Brain microvascular endothelial cell (primary cell): ENCODE data around the gene AGMO.

Source experiments
- DNase-seq: peaks from one replicate; pipeline ENCODE4 v3.0.0-alpha.2; 2020
- H3K27ac ChIP-seq: fragments of 250-450 bp; sonication (Bioruptor Pico); 2 replicates; pipeline ENCODE4 v1.5.1; 2020; ENCODE audit warnings: mild to moderate bottlenecking, moderate library complexity
- H3K27me3 ChIP-seq: fragments of 250-450 bp; sonication (Bioruptor Pico); replicated peaks from 2 replicates; pipeline ENCODE4 v1.5.1; 2020; ENCODE audit warnings: mild to moderate bottlenecking
- H3K36me3 ChIP-seq: fragments of 250-450 bp; sonication (Bioruptor Pico); replicated peaks from 2 replicates; pipeline ENCODE4 v1.5.1; 2020; ENCODE audit warnings: mild to moderate bottlenecking
- H3K4me3 ChIP-seq: 2 replicates; pipeline ENCODE4 v1.5.1; 2011; ENCODE audit warnings: low read depth, mild to moderate bottlenecking, control low read depth, low read length, moderate library complexity
- in situ Hi-C: cut with HindIII; loops from 2 replicates; pipeline ENCODE4 v1.10.0; 2017; ENCODE audit warnings: low sequenced_read_pairs, low pct_ligation_motif_present
- TF ChIP-seq, protein P1 (sequence below): IDR thresholded peaks from 2 replicates; pipeline ENCODE4 v1.5.1; 2011; ENCODE audit warnings: low read depth, mild to moderate bottlenecking, moderate library complexity, low read length, control low read depth, inconsistent platforms; ENCODE audit errors: missing control alignments

AGMO gene

DNA sequence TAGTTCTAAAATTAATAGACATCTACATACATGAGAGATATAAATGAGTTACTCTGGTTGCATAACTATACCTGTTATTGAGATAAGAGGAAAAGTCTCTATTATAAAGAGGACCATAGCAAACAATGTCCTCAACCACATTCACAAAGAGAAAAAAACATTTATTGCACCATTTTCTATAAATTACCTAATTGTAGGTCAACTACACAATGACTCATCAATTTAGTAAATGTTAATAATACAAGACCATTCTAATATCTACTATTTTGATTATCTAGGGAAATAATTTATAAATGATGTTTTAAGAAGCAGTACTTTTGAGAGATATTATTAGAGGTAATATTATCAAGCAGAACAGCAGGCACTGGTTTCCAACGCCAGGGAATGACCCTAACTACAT lies 246.1 kb downstream of the AGMO start:
- in situ Hi-C loops: no loop called here
- H3K36me3 ChIP-seq: no peaks in the 10 kb centered on the region
- H3K27me3 ChIP-seq: no peaks in the 10 kb centered on the region
- H3K27ac ChIP-seq: no peak overlapping the region
- no peak for DNase-seq
- H3K4me3 ChIP-seq: no peak overlapping the region
- TF ChIP-seq, protein P1, sequence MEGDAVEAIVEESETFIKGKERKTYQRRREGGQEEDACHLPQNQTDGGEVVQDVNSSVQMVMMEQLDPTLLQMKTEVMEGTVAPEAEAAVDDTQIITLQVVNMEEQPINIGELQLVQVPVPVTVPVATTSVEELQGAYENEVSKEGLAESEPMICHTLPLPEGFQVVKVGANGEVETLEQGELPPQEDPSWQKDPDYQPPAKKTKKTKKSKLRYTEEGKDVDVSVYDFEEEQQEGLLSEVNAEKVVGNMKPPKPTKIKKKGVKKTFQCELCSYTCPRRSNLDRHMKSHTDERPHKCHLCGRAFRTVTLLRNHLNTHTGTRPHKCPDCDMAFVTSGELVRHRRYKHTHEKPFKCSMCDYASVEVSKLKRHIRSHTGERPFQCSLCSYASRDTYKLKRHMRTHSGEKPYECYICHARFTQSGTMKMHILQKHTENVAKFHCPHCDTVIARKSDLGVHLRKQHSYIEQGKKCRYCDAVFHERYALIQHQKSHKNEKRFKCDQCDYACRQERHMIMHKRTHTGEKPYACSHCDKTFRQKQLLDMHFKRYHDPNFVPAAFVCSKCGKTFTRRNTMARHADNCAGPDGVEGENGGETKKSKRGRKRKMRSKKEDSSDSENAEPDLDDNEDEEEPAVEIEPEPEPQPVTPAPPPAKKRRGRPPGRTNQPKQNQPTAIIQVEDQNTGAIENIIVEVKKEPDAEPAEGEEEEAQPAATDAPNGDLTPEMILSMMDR: no peak

DNA sequence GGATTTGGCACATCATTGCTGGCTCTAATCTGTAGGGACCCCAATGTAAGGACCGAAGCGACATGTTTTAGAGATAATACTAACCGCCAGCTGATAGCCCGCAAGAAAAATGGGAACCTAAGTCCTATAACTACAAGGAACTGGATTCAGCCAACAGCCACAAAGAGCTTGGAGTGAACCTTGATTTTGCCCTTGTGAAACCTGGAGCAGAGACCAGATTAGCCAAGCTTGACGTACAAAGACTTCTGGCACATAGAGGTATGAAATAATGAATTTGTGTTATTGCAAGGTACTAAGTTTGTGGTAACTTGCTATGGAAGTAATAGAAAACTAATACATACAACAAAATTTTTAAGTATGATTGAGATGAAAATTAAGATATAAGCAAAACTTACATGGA lies 246.9 kb downstream of the AGMO start:
- Histone ChIP-seq H3K4me3 (no peak overlapping the region), H3K27ac (no peak overlapping the region), H3K36me3 (no peaks in the 10 kb centered on the region), H3K27me3 (no peaks in the 10 kb centered on the region)
- no peak for DNase-seq
- in situ Hi-C loops: no loop called here
- TF ChIP-seq, protein P1: no peak

DNA sequence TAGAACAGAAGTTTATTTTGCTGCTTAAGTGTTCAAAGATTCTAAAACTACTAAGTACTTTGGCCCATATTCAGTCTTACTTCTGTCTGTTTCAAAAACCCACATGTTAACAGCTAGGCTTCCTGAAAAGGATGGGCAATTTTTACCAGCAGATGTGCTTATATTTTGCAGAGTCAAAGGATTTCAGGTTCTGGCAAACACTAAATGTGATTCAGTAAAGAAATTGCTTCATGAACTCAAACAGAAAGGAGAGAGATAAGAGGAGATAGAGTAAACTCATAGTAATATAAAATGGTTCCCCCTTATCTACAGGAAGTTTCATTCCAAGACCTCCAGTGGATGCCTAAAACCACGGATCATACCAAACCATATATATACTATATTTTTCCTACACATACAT lies 248.5 kb downstream of the AGMO start:
- TF ChIP-seq, protein P1: no peak
- H3K27me3 ChIP-seq: no peaks in the 10 kb centered on the region
- no peak overlapping the region for H3K4me3 ChIP-seq
- in situ Hi-C loops: no loop called here
- no peak overlapping the region for H3K27ac ChIP-seq
- peak; percentile 7 for DNase-seq
- no peaks in the 10 kb centered on the region for H3K36me3 ChIP-seq

DNA sequence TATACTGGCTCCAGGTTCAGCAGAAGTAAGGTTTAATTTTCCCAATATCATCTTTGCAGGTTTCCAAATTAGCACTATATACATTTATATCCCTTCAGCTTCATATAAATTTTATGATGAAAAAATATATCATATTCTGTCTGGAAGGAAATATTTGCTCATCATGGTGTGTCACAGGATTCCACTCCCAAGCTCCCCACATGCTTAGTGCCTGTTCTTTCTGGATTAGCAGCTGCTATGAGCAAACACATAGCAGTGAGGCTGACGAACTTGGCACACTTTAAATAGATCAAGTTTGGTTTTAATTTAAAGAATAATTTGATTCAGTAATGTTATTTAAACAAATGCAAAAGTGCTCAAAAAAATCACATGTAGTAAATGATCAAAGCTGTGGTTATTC lies 251.9 kb downstream of the AGMO start:
- Histone ChIP-seq H3K27me3 (no peaks in the 10 kb centered on the region), H3K27ac (no peak overlapping the region), H3K4me3 (no peak overlapping the region), H3K36me3 (no peaks in the 10 kb centered on the region)
- TF ChIP-seq, protein P1: no peak
- in situ Hi-C loops: no loop called here
- peak; percentile 46 for DNase-seq

DNA sequence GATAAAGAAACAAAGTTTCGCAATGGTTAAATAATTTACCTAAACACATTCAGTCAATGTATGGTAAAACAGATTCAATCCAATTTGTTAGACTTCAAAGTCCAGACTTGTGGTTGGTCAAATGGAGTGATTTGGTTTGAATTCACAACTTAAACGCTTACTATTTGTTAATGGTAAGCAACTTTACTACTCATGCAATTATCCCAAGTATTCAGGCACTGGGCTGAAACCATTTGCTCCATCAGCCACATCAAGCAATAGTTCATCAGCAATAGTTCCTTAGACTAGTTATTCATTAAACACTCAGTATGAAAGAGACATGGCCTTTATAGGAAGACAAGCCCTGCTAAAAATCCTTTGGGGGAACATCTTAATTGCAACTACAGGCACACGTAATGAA lies 253.0 kb downstream of the AGMO start:
- in situ Hi-C loops: no loop called here
- Histone ChIP-seq H3K27me3 (no peaks in the 10 kb centered on the region), H3K27ac (no peak overlapping the region), H3K4me3 (no peak overlapping the region), H3K36me3 (no peaks in the 10 kb centered on the region)
- no peak for DNase-seq
- TF ChIP-seq, protein P1: no peak

DNA sequence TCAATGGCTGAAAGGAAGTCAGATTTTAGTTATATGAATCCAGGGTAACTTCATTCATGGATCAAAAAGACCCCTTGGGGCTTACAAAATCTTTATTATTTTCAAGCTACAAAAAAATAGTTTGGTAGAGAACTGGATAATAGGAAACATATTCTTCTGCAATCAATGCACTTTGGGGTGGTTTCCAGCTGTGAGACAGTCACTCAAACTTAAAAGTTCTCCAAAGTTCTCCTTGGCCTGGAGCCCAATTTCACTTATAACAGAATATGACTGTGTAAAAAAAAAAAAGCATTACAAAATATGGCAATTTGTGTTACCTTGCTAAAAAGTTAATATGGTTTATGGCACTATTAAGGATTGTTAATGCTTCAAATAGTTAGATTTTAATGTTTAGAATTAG lies 255.5 kb downstream of the AGMO start:
- Histone ChIP-seq H3K27me3 (no peaks in the 10 kb centered on the region), H3K36me3 (no peaks in the 10 kb centered on the region), H3K4me3 (no peak overlapping the region), H3K27ac (no peak overlapping the region)
- TF ChIP-seq, protein P1: no peak
- in situ Hi-C loops: no loop called here
- no peak for DNase-seq
